Hepatic stellate cell (primary cell): ENCODE data around the gene SLC28A1.
"Not testable (repeated sequence)": the region's sequence is repeated elsewhere in the genome, so short reads cannot be mapped to it uniquely, and the experiment has no call there.

Experiments
- DNase-seq: peaks from one replicate; pipeline ENCODE4 v3.0.0; 2011; ENCODE audit warnings: low spot score

SLC28A1 gene

DNA sequence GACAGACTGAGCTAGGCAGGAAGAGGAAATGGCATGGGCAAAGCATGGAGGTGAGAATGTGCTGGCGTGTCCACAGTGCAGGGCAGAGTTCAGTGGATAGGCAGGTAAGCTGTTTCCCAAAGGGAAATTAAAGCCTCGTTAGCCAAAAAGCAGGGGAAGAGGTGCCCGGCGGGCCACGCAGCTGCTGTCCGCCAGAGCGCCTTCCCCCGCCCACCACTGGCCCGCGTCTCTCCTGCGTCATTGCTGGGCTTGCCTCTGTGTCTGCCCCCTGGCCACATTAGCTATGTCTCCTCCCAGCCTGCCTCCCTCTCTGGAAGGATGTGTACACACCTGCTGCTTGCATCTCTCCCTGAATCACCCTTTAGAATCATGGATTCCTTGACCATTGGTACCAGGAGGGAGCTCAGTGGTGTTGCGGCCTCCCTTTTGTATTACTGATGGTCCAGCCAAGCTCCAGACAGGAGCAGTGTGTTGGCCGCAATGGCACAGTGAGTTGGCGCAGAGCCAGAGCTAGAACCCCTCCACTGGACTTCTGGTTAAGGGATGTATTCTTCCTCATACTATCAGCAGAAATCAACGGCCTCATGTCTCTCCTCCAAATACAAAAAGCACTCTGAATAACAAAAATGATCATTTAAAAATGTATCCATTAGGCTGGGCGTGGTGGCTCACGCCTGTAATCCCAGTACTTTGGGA, 26.6 kb downstream of the SLC28A1 start:
- no peak for DNase-seq

GRCh38 chr15:84911879-84912660, 27.6 kb downstream of the SLC28A1 start:
- DNase-seq: peak; percentile 94

DNA sequence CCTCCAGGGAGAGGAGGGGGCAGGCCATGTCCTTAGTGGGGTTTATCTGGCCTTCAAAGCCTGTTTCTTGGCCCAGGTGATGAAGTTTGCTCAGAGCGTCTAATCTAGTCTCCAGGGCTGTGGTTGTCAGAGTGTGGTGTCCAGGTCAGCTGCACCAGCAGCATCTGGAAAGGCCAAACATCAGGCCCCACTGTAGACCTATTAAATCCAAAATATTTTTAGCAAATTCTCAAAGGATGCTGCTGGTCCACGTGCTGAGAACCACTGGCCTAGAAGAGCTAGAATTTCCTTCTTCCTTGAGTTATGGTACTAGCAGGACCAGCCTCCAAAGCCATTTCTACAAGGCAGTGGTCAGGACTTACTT, 28.9 kb downstream of the SLC28A1 start:
- DNase-seq: no peak

- DNase-seq: no peak
Measured at GRCh38 chr15:84914351-84914750, 29.9 kb downstream of the SLC28A1 start.

GRCh38 chr15:84914909-84915605, 30.6 kb downstream of the SLC28A1 start:
- DNase-seq: peak; percentile 89

DNA sequence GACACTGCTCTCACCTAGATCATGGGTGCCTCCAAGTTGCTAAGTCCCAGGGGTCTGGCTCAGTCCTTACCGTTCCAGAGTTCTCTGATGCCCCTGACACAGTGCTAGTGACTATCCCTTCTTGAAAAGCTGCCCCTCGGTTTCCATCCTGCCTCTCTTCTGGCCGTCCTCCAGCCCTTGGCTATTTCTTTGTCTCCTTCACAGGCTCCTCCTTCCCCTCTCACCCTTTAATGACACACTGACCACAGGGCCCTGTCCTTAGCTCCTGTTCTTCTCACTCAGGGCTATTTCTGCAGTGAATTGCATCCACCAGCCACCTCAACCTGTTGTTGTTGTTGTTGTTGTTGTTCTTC, 31.1 kb downstream of the SLC28A1 start:
- no peak for DNase-seq

- no peak for DNase-seq
Measured at GRCh38 chr15:84917452-84917851, 33.0 kb downstream of the SLC28A1 start.

- DNase-seq: no peak
Measured at GRCh38 chr15:84919106-84919667, 34.7 kb downstream of the SLC28A1 start.

- DNase-seq: no peak
Measured at GRCh38 chr15:84921121-84921520, 36.7 kb downstream of the SLC28A1 start.

GRCh38 chr15:84922530-84922929, 38.1 kb downstream of the SLC28A1 start:
- no peak for DNase-seq

- no peak for DNase-seq
Measured at GRCh38 chr15:84924077-84924731, 39.7 kb downstream of the SLC28A1 start.

GRCh38 chr15:84924821-84925569, 40.5 kb downstream of the SLC28A1 start:
- not testable (repeated sequence) for DNase-seq

DNA sequence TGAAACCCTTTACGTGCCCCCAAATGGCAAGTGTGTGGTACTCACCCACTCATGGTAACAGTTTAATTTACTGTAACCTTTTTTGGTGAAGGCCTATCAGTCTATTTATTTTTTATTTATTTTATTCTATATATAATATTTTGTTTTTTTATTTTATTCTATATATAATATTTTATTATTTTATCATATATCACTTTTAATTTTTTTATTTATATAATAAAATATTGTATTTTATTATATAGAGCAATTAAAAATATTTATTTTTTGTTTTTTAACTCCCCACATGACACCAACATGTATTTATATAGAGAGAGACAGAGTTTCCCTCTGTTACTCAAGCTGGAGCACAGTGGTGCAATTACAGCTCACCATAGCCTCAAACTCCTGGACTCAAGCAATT, 41.4 kb downstream of the SLC28A1 start:
- DNase-seq: no peak

DNA sequence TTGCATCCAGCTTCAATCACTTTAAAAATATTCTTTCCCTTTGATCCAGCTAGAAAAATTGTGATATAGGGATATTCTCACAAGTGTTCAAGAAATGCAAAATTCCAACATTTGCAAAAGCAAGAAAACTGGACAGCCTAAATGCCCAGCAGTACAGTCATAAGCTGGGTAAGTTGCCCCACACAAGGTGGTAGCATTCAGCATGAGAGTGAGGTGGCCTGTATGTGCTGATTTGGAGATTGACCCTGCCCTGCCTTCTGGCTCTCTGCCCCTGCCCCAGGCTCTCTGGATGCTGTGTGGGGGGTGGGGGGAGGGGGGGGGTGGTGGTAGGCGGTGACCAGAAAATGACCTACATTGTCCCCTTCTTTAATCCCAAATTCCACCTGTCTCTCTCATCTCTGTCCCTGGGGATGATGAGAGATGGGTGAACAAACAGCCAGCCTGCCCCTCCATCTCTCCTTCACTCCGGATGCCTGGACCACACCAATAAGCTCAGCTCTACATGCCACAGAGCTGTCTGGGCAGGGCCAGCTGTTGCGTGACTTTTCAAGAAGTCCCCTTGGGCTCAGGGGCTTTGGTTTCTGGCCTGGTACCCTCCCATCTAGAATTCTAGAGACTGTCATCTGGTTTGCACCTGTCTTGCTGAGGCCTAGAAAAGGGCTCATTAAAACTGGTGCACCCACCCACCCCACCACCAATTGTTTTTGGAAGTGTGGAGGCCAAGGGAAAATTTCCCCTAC, 42.2 kb downstream of the SLC28A1 start:
- DNase-seq: no peak

GRCh38 chr15:84928843-84929168, 44.3 kb downstream of the SLC28A1 start:
- DNase-seq: no peak

DNA sequence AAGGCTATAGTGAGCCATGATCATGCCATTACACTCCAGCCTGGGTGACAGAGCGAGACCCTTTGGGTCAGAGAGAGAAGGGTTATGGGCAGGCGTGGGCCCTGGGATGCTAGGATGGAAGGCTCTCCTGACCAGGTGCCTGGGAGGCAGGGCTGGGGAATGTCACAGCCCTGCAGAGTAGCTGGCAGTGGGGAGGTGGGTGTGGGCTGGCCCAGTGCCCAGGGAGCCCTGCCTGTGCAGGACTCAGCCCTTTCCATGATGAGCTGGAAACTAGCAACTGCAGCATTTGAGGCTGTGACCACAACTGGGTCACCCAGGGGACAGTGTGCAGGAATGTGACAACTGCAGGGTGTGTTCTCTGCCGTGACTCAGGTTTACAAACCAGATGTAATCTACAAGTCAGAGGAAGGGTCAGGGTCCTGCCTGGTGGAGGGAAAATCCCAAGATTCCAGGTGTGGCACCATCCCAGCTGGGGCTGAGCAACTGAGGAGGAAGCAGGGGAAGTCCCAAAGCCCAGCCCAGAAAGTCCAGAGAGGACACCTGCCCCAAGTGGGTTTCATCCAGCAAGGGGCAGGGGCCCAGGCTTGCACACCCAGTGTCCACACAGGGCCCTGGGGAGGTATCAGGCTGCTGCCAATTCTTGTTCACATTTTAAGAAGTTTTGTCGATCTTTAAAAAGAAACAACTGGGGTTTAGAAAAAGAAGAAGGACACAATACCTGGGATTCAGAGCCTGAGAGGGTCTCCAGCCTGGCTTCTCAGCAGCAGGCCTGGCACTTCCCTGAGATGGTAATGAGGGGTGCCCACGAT, 45.5 kb downstream of the SLC28A1 start:
- DNase-seq: peak; percentile 68

DNA sequence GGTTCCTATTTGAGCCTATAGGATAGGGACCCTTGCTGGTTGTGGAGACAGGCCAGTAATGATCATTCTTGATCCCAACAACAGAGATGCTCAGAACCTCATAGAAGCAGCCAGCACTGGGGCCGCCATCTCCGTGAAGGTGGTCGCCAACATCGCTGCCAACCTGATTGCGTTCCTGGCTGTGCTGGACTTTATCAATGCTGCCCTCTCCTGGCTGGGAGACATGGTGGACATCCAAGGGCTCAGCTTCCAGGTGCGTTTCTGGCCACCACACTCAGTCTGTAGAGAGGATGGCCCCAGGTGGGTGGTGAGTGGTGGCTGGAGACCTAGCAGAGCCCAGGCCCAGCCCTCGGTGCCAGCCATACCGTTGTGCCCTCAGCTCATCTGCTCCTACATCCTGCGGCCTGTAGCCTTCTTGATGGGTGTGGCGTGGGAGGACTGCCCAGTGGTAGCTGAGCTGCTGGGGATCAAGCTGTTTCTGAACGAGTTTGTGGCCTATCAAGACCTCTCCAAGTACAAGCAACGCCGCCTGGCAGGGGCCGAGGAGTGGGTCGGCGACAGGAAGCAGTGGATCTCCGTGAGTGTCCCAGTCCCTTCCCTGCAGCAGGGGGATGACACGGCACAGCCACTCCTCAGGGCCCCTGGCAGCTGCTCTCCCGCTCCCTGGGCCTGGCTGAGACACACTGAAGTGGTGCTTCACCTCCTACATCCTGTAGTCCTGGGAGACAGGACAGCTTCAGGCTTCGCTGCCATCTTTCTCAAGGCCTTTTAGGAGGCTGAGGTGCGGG, 50.7 kb downstream of the SLC28A1 start:
- DNase-seq: no peak

GRCh38 chr15:84937144-84937543, 52.7 kb downstream of the SLC28A1 start:
- no peak for DNase-seq

GRCh38 chr15:84938726-84939125, 54.3 kb downstream of the SLC28A1 start:
- DNase-seq: no peak
